Kidney epithelial cell (primary cell): ENCODE results near the gene MLLT3. TPM values are rescaled to one million over a fixed set of nuclear protein-coding genes. Genes with fewer than 3 reads are reported as not detected.

Experiments
- DNase-seq: peaks from one replicate; pipeline ENCODE4 v3.0.0-alpha.2; 2010; ENCODE audit warnings: low read depth
- H3K27me3 ChIP-seq: 2 replicates; pipeline ENCODE4 v1.6.0; 2011; ENCODE audit warnings: low read length; ENCODE audit not compliant: control insufficient read depth, insufficient read depth
- H3K36me3 ChIP-seq: 2 replicates; pipeline ENCODE4 v1.5.1; 2011; ENCODE audit warnings: low read length; ENCODE audit not compliant: control insufficient read depth, insufficient read depth
- H3K4me3 ChIP-seq: 2 replicates; pipeline ENCODE4 v1.5.1; 2011; ENCODE audit warnings: low read depth, mild to moderate bottlenecking, control low read depth, low read length
- total RNA-seq: library from RNA; depleted of rRNA; stranded (reverse); fragments of >200 nt; gene quantifications from 2 replicates; pipeline ENCODE4 v1.2.3, GENCODE V29; 2015
- TF ChIP-seq, protein P1 (sequence below): IDR thresholded peaks from 2 replicates; pipeline ENCODE4 v1.5.1; 2011; ENCODE audit warnings: mild to moderate bottlenecking, moderate library complexity, low read length, control low read depth, inconsistent platforms; ENCODE audit not compliant: insufficient read depth, poor library complexity, severe bottlenecking

MLLT3 gene
- total RNA-seq, 1 donor from 2014 or later, result 16.2 TPM

DNA sequence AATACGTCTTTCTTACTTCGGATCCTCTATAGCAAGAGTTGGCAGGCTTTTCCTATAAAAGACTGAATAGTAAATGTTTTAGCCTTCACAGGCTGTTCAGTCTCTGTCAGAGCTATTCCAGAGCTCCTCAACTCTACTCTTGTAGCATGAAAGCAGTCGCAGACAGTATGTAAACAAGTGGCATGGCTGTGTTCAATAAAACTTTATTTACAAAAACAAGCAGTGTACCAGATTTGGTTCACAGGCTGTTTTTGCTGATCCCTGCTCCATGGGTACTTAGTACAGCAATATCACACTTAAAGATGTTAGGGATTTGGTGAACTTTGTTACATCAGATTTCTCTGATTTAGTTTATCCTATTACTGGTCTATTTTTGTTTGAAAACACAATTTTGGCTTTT is 235.2 kb downstream of the MLLT3 start:
- Histone ChIP-seq H3K36me3 (no peaks in the 10 kb centered on the region), H3K27me3 (no peaks in the 10 kb centered on the region), H3K4me3 (no peak overlapping the region)
- no peak for DNase-seq
- TF ChIP-seq, protein P1, sequence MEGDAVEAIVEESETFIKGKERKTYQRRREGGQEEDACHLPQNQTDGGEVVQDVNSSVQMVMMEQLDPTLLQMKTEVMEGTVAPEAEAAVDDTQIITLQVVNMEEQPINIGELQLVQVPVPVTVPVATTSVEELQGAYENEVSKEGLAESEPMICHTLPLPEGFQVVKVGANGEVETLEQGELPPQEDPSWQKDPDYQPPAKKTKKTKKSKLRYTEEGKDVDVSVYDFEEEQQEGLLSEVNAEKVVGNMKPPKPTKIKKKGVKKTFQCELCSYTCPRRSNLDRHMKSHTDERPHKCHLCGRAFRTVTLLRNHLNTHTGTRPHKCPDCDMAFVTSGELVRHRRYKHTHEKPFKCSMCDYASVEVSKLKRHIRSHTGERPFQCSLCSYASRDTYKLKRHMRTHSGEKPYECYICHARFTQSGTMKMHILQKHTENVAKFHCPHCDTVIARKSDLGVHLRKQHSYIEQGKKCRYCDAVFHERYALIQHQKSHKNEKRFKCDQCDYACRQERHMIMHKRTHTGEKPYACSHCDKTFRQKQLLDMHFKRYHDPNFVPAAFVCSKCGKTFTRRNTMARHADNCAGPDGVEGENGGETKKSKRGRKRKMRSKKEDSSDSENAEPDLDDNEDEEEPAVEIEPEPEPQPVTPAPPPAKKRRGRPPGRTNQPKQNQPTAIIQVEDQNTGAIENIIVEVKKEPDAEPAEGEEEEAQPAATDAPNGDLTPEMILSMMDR, result no peak

DNA sequence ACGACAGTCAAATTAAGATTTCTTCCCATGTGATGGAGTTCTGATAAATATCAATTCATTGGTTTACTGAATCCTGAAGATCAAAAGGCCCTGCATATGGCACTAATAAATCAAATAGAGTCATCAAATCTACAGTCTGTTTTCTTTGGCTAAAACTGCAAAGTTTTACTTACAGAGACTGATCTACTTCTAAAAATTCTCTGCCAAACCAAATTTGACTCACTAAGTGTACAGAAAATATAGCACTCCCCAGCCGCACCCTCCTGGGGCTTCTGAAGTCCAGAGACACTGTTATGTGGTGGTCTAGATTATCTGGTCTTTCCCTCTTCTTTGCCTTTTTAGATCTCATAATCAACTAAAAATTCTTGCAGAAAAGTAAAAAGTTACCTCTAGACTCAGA is 237.7 kb downstream of the MLLT3 start:
- Histone ChIP-seq H3K4me3 (no peak overlapping the region), H3K27me3 (no peaks in the 10 kb centered on the region), H3K36me3 (no peaks in the 10 kb centered on the region)
- no peak for DNase-seq
- TF ChIP-seq, protein P1, result no peak

DNA sequence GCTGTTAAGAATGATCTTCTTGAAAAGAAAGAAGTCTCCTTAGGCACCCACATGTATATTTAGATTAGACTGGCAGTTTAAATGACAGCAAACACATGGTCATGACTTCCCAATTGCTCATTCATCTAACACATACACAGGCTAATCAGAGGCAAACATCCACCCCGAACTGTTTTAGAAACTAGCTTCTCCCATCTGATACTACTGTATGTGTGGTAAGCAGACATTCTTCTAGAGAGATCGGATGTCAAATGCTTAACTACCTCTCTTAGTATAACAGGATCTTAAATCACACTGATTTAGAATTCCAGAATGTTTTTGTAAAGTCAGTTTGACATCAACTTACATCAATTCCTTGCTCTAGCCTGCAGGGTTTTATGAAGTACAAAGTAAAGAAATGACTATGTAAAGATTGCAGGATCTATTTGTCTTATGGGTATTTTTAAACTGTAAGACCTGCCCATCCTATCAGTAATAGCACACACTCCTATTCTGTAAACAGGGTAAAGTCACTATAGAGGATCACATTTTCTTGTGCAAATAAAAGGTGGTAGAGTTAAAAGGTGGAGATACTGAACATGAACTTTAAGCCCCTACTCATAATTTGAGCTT is 239.7 kb downstream of the MLLT3 start:
- TF ChIP-seq, protein P1, result no peak
- Histone ChIP-seq H3K4me3 (no peak overlapping the region), H3K27me3 (no peaks in the 10 kb centered on the region), H3K36me3 (no peaks in the 10 kb centered on the region)
- DNase-seq, result no peak

DNA sequence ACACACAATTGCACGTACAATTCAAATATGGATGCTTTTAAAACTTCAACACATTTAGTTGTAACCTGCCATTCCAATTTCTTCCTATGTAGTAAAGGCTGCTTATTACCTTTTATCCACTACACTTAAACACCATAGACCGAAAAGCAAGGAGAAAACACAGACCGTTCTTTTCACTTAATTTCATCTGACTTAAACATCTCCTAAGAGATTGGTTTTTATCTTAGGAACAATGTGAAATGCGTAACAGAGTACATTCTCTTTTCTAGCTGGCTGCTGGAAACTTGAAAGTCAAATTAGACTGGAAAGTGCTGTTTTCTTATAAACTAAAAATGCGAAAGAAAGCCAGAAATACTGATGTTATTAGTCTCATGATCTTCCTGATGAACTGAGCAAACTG is 241.8 kb downstream of the MLLT3 start:
- H3K36me3 ChIP-seq, result no peaks in the 10 kb centered on the region
- no peak overlapping the region for H3K4me3 ChIP-seq
- DNase-seq, result no peak
- TF ChIP-seq, protein P1, result no peak
- H3K27me3 ChIP-seq, result no peaks in the 10 kb centered on the region

DNA sequence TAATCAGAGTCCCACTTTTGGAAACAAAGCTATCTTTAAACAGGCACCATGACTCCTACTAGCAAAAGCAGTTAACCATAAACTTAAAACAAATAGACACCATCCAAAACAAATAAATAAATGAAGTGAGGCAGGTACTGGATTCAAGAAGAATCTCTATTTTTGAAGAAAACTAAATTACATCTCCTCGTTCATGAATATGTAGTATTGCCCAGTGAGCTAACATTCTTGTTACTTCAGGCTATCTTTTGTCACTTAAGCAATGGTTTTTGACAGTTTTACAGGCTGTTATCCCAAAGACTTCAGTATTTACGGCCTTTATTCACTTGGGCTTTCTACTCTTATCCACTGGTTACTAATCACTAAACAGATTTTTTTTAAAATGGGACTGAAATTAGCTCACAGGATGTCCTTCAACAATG is 242.5 kb downstream of the MLLT3 start:
- DNase-seq, result no peak

More for the DNA sequence above, 242.5 kb downstream of the MLLT3 start:
- no peaks in the 10 kb centered on the region for H3K27me3 ChIP-seq
- TF ChIP-seq, protein P1, result no peak
- H3K4me3 ChIP-seq, result no peak overlapping the region
- no peaks in the 10 kb centered on the region for H3K36me3 ChIP-seq
